ENCODE measurements around the gene SLC38A8.

SLC38A8 gene

GRCh38 chr16:84036131-84036530 is 6.5 kb downstream of the SLC38A8 start:
- Histone ChIP-seq H3K36me3 (ENCODE audit: insufficient read depth) (no peaks in the 10 kb centered on the region), H3K4me1 (ENCODE audit: low read depth, poor library complexity, severe bottlenecking) (no peaks in the 10 kb centered on the region), H3K79me2 (ENCODE audit: insufficient read depth, low read depth) (no peaks in the 10 kb centered on the region), H3K9ac (no peak overlapping the region), H2AFZ (ENCODE audit: low read depth) (no peak overlapping the region), H3K4me3 (IDR thresholded peaks at IDR 0.05; ENCODE audit: insufficient read depth, low read depth, low read length) (no peak overlapping the region), H3K27ac (no peak overlapping the region), H3K4me2 (no peak overlapping the region), H4K20me1 (ENCODE audit: insufficient read depth) (no peaks in the 10 kb centered on the region), H3K27me3 (ENCODE audit: insufficient read depth, low read depth) (peaks cover 57% of the 10 kb centered on the region)
- no peak for TF ChIP-seq CTCF (conservative IDR thresholded peaks at IDR 0.05; ENCODE audit: low read depth, low read length)

DNA sequence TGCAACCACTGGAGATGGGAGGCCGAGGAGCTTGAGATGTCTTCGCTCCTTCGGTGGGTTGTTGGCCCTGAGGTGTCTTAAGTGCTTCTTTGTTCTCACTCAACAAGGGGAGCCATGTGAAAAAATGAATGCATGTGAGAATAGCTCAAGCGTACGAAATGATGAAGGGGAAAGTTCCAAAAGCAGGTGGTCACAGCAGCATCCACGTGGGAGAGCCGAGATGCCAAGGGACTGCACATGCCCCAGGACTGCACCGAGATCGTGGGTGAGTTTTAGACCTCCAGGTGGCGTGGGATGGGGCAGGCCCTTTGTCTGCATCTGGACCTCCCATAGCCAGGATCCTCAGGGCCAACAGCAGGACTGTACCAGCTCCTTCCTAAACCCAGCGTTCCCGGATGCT is 8.1 kb downstream of the SLC38A8 start:
- Histone ChIP-seq H4K20me1 (ENCODE audit: insufficient read depth) (no peaks in the 10 kb centered on the region), H3K36me3 (ENCODE audit: insufficient read depth) (no peaks in the 10 kb centered on the region), H3K79me2 (ENCODE audit: insufficient read depth, low read depth) (no peaks in the 10 kb centered on the region), H3K27ac (no peak overlapping the region), H3K4me1 (ENCODE audit: low read depth, poor library complexity, severe bottlenecking) (no peaks in the 10 kb centered on the region), H3K27me3 (ENCODE audit: insufficient read depth, low read depth) (peaks cover 56% of the 10 kb centered on the region), H3K9ac (no peak overlapping the region), H2AFZ (ENCODE audit: low read depth) (no peak overlapping the region), H3K4me2 (no peak overlapping the region), H3K4me3 (IDR thresholded peaks at IDR 0.05; ENCODE audit: insufficient read depth, low read depth, low read length) (no peak overlapping the region)
- no peak for TF ChIP-seq CTCF (conservative IDR thresholded peaks at IDR 0.05; ENCODE audit: low read depth, low read length)

DNA sequence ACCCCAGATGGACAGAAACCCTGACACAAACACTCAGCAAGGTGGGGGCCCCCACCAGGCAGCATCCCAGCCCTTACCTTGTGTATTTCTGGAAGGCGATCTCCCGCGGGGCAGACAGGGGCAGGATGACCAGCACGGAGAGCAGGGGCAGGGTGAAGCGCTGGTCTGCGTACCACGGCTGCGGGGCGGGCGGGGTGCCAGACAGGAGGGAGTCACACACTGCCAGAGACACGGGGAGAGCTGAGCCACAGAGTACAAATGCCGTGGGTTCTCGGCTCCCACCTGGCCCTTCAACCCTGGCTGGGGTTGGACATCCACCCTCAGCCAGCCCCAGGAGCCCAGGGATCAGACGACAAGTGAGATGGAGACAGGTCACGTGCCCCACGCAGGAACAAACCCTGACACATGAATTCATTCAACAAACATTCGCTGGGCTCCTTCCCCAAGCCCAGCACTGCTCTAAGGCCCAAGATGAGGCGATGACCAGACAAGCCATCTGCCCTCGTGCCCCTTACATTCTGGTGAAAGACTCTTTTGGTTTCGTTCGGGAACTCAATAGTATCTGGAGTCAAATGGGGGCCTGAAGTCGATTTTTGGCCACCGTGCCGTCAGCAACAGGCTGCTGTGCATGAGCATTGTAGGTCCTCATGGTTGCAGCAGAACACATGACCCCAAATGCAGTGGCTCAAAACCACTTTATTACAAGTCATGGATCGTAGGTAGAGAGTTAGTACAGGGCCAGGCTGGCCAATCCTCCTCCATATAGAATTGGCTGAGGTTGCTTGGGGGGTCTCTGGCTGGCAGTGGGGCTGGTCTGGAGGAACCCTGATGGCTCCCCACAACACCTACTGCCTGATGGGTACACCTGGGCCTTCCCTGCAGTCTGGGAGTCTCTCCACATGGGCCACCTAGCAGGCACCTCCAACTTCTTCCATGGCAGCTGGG is 9.1 kb downstream of the SLC38A8 start:
- no peak overlapping the region for H3K27ac ChIP-seq
- H3K79me2 ChIP-seq (ENCODE audit: insufficient read depth, low read depth), result no peaks in the 10 kb centered on the region
- H4K20me1 ChIP-seq (ENCODE audit: insufficient read depth), result no peaks in the 10 kb centered on the region
- no peaks in the 10 kb centered on the region for H3K36me3 ChIP-seq (ENCODE audit: insufficient read depth)
- H3K4me3 ChIP-seq (IDR thresholded peaks at IDR 0.05; ENCODE audit: insufficient read depth, low read depth, low read length), result no peak overlapping the region
- H3K4me2 ChIP-seq, result no peak overlapping the region
- H3K27me3 ChIP-seq (ENCODE audit: insufficient read depth, low read depth), result peaks cover 58% of the 10 kb centered on the region
- no peak for TF ChIP-seq CTCF (conservative IDR thresholded peaks at IDR 0.05; ENCODE audit: low read depth, low read length)
- no peak overlapping the region for H3K9ac ChIP-seq
- no peak overlapping the region for H2AFZ ChIP-seq (ENCODE audit: low read depth)
- no peaks in the 10 kb centered on the region for H3K4me1 ChIP-seq (ENCODE audit: low read depth, poor library complexity, severe bottlenecking)

DNA sequence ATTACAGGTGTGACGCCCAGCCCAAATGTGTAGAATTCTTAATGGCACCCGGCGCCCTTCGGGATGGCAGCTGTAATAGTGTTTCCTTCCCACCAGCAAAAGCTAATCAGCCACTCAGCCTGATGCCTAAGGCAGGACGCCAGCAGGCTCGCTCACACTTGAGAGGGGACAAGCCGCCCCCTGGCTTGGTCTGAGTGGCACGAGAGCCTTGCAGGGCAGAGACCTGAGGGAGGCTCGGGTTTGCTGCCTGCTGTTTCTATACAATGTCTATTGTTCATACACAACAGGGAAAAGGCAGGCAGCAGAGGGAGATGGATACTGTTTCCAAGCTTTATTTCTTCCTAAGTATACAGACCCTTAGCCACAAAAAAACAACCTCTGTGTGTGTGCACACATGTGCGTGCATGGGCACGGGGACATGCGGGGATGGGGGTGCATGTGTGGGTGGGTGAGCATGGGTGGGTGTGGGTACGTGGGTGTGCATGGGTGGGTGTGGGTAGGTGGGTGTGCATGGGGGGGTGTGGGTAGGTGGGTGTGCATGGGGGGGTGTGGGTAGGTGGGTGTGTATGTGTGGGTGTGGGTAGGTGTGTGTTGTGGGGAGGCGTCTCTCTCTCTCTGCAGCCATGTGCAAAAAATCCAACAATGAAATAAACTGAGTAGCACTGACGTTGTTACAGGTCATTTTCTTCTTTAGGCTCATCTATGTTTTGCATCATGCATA is 10.0 kb downstream of the SLC38A8 start:
- no peak for TF ChIP-seq CTCF (conservative IDR thresholded peaks at IDR 0.05; ENCODE audit: low read depth, low read length)
- Histone ChIP-seq H4K20me1 (ENCODE audit: insufficient read depth) (no peaks in the 10 kb centered on the region), H3K79me2 (ENCODE audit: insufficient read depth, low read depth) (no peaks in the 10 kb centered on the region), H3K9ac (no peak overlapping the region), H3K4me2 (no peak overlapping the region), H2AFZ (ENCODE audit: low read depth) (no peak overlapping the region), H3K27ac (no peak overlapping the region), H3K27me3 (ENCODE audit: insufficient read depth, low read depth) (peaks cover 62% of the 10 kb centered on the region), H3K4me3 (IDR thresholded peaks at IDR 0.05; ENCODE audit: insufficient read depth, low read depth, low read length) (no peak overlapping the region), H3K4me1 (ENCODE audit: low read depth, poor library complexity, severe bottlenecking) (no peaks in the 10 kb centered on the region), H3K36me3 (ENCODE audit: insufficient read depth) (no peaks in the 10 kb centered on the region)
